Ovary (tissue), 10 donors: ENCODE data around the gene ARCN1. TPM values are rescaled to one million over a fixed set of nuclear protein-coding genes. Genes with fewer than 3 reads are reported as not detected.

ENCODE experiments used
- DNase-seq, 5 donors: peaks; one replicate each; pipeline ENCODE4 v3.0.0-alpha.2; 2019 to 2020
- H3K27ac ChIP-seq, 2 donors: fragments of 200-600 bp; one replicate each; pipeline versions ENCODE4 v1.5.1 to v1.8.0; 2019 to 2022
- H3K27me3 ChIP-seq: fragments of 200-600 bp; one replicate; pipeline ENCODE4 v1.8.0; 2022
- H3K36me3 ChIP-seq: fragments of 200-600 bp; sonication (generic); one replicate; pipeline ENCODE4 v1.5.1; 2019
- H3K4me1 ChIP-seq: one replicate; pipeline ENCODE4 v1.8.1; 2013; ENCODE audit warnings: mild to moderate bottlenecking, moderate library complexity; ENCODE audit not compliant: insufficient read depth
- H3K4me3 ChIP-seq: fragments of 200-600 bp; sonication (generic); one replicate; pipeline ENCODE4 v1.5.1; 2017
- H3K9me3 ChIP-seq, 2 donors: fragments of 200-600 bp in 1 of 2; sonication (generic) in 1 of 2; one replicate each; pipeline versions ENCODE4 v1.5.1 to v1.8.1; 2013 to 2019; ENCODE audit warnings: mild to moderate bottlenecking in 1 of 2, moderate library complexity in 1 of 2
- CTCF ChIP-seq, 3 donors: fragments of 450-650 bp in 2 of 3; fragments of 200-600 bp in 1 of 3; IDR thresholded peaks; one replicate each; pipeline versions ENCODE4 v1.5.1 to v1.8.0; 2016 to 2022; ENCODE audit warnings: antibody characterized with exemption in 3 of 3, mild to moderate bottlenecking in 1 of 3
- EP300 ChIP-seq: sonication (generic); formaldehyde crosslinking; IDR thresholded peaks from one replicate; pipeline ENCODE4 v1.6.1; 2017; ENCODE audit warnings: antibody characterized with exemption
- POLR2A ChIP-seq: fragments of 450-650 bp; IDR thresholded peaks from one replicate; pipeline ENCODE4 v1.6.1; 2017; ENCODE audit warnings: antibody characterized with exemption, mild to moderate bottlenecking, moderate library complexity
- WGBS, 3 donors: extraction: QIAGEN DNeasy Blood & Tissue Kit in 1 of 3; methylation state at CpG; one replicate each; pipeline versions ENCODE4 v1.1.5 to v1.1.7; 2013 to 2017; 5-methylcytosine and 5-hydroxymethylcytosine counted together
- intact Hi-C, 4 donors: fragments of 100-400 bp; cut with DNase I; formaldehyde crosslinking; loops; one replicate each; pipeline versions ENCODE4 v1.11.0 to v1.15.1; 2022 to 2023
- long read RNA-seq, 3 donors: library from polyadenylated mRNA in 2 of 3; unstranded in 2 of 3; transcript quantifications; one replicate each; pipeline ENCODE4 v2.0.0 and lab custom pipeline, GENCODE V29; 2021 to 2026
- polyA plus RNA-seq, 2 donors: library from polyadenylated mRNA; stranded (reverse); fragments of 200-250 nt in 1 of 2; fragments of 350-450 nt in 1 of 2; fragmentation: Illumina TruSeq in 1 of 2; extraction: RNeasy Lipid Tissue Mini Kit (QIAGEN cat#74804) in 1 of 2; gene quantifications; one replicate each; pipeline ENCODE4 v1.2.3, GENCODE V29; 2013 to 2014
- total RNA-seq, 7 donors: library from RNA; depleted of rRNA in 2 of 7; stranded (reverse); fragments of >200 nt in 2 of 7; fragmentation: NEBNext Ultra II Directional in 3 of 7; extraction: Animal tissue kit (Norgen Biotek cat#: 25700) in 3 of 7; gene quantifications; one replicate each; pipeline versions ENCODE4 v1.1.0 to v1.2.4, GENCODE V29; 2016 to 2023
- donor health status: DM: no; HTN: no; CAD: no; lungs with moderate emphysema.
- donor health status: DM: no; HTN: no; CAD: no.
- donor health status: Bipolar disorder and iron deficiency.
- donor health status: DM: yes; HTN: yes; CAD: no.
- donor health status: DM: no; HTN: no; CAD: no.
- donor health status: DM: yes; HTN: yes; CAD: no.

ARCN1 gene
- total RNA-seq (100 to 1,000 TPM in 5 of 7 donors, 10 to 100 TPM in 2; 60.2 to 151 (median 125) TPM), polyA plus RNA-seq (100 to 1,000 TPM in 1 of 2 donors, 10 to 100 TPM in 1; 67.3 to 154 TPM)
- long read RNA-seq, donor 1, partial matches to known transcripts: 40 of 57 reads
- long read RNA-seq, donor 1, other reads (novel, unspliced or antisense): 13 of 57 reads
- long read RNA-seq, donor 2, transcript ARCN1-201 (10 exons, 3,845 nt): major isoform, 36 of 89 reads
- long read RNA-seq, donor 2, partial matches to known transcripts: 52 of 89 reads
- long read RNA-seq, donor 2, other reads (novel, unspliced or antisense): 0 of 89 reads
- long read RNA-seq, donor 3, transcript ARCN1-201 (10 exons, 3,845 nt): major isoform, 147 of 195 reads
- long read RNA-seq, donor 3, partial matches to known transcripts: 34 of 195 reads
- long read RNA-seq, donor 3, other reads (novel, unspliced or antisense): 12 of 195 reads

- WGBS, 3 donors: 0 to 1% (median 1%) methylated on average over 53 to 55 of the region's 55 CpGs
- Histone ChIP-seq H3K36me3 (no peaks in the 10 kb centered on the region), H3K27me3 (no peaks in the 10 kb centered on the region), H3K27ac (peak within 1 kb of the TSS; percentile 94), H3K4me1 (peaks cover 5% of the 10 kb centered on the region), H3K9me3 (no peaks in the 10 kb centered on the region), H3K4me3 (peak within 1 kb of the TSS; percentile 99)
- intact Hi-C loops: no loop called here
- TF ChIP-seq POLR2A (peak; percentile 71), CTCF (IDR thresholded peaks at IDR 0.05) (no peak), EP300 (no peak)
- peak; percentile 80 to 86 (median 84) for DNase-seq
Observed at GRCh38 chr11:118572061-118572980, at the start of gene ARCN1. TSS of gene ARCN1 (plus strand) at chr11:118572409. CDS start at chr11:118572548, 139 bp downstream.

GRCh38 chr11:118522571-118523072, 49.6 kb upstream of the ARCN1 start:
- peak in 1 of 5 donors; percentile 40 for DNase-seq
- peaks cover 1% of the 10 kb centered on the region for H3K4me1 ChIP-seq
- H3K36me3 ChIP-seq: no peaks in the 10 kb centered on the region

DNA sequence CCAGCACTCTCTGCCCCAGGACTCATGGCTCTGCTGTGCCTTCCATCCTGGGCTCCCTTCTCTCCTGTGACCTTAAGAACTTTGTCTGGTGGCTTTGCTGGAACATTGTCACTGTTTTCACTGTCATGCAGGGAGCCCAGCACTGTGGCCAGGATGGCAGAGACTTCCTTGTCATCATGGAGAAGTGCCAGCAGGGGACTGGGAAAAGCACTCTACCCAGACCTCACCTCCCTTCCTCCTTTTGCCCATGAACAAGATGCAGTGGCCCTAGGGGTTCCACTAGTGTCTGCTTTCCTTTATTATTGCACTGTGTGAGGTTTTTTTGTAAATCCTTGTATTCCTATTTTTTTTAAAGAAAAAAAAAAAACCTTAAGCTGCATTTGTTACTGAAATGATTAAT, 47.9 kb upstream of the ARCN1 start:
- no peaks in the 10 kb centered on the region for H3K36me3 ChIP-seq
- DNase-seq: no peak
- H3K4me1 ChIP-seq: peaks cover 3% of the 10 kb centered on the region
- intact Hi-C loops: no loop called here
- TF ChIP-seq EP300 (no peak), CTCF (IDR thresholded peaks at IDR 0.05) (no peak), POLR2A (no peak)
- H3K4me3 ChIP-seq: no peak overlapping the region
- no peaks in the 10 kb centered on the region for H3K27me3 ChIP-seq
- H3K27ac ChIP-seq: no peak overlapping the region
- H3K9me3 ChIP-seq: no peaks in the 10 kb centered on the region

More at GRCh38 chr11:118522571-118523072, 49.6 kb upstream of the ARCN1 start:
- Histone ChIP-seq H3K9me3 (no peaks in the 10 kb centered on the region), H3K27ac (no peak overlapping the region), H3K27me3 (no peaks in the 10 kb centered on the region), H3K4me3 (no peak overlapping the region)
- TF ChIP-seq EP300 (no peak), CTCF (IDR thresholded peaks at IDR 0.05) (peak in 1 of 3 donors; percentile 8), POLR2A (no peak)
- intact Hi-C loops: no loop called here
- WGBS, 3 donors: 12 to 19% (median 16%) methylated on average over 6 of the region's 6 CpGs

DNA sequence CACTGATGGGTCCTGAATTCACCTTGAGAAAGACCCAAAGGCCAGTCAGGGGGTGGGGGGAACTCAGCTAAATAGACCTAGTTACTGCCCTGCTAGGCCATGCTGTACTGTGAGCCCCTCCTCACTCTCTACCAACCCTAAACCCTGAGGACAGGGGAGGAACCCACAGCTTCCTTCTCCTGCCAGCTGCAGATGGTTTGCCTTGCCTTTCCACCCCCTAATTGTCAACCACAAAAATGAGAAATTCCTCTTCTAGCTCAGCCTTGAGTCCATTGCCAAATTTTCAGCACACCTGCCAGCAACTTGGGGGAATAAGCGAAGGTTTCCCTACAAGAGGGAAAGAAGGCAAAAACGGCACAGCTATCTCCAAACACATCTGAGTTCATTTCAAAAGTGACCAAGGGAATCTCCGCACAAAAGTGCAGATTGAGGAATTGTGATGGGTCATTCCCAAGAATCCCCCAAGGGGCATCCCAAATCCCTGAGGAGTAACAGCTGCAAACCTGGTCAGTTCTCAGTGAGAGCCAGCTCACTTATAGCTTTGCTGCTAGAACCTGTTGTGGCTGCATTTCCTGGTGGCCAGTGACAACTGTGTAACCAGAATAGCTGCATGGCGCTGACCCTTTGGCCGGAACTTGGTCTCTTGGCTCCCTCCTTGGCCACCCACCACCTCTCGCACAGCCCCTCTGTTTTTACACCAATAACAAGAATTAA, 47.3 kb upstream of the ARCN1 start:
- H3K36me3 ChIP-seq: no peaks in the 10 kb centered on the region
- intact Hi-C loops: no loop called here
- H3K27ac ChIP-seq: no peak overlapping the region
- no peak for TF ChIP-seq POLR2A
- no peak for TF ChIP-seq EP300
- TF ChIP-seq CTCF (IDR thresholded peaks at IDR 0.05): no peak
- no peak overlapping the region for H3K4me3 ChIP-seq
- H3K27me3 ChIP-seq: no peaks in the 10 kb centered on the region
- DNase-seq: no peak
- peaks cover 8% of the 10 kb centered on the region for H3K4me1 ChIP-seq
- WGBS, 3 donors: 76 to 82% (median 77%) methylated on average over 6 of the region's 6 CpGs
- H3K9me3 ChIP-seq: no peaks in the 10 kb centered on the region
